GM21529 (cell line): Measurements from ENCODE around the gene OTUD7B.
A peak's percentile ranks its signal among the peaks of the same experiment; 100 is the strongest.
"Not testable (repeated sequence)": the region's sequence is repeated elsewhere in the genome, so short reads cannot be mapped to it uniquely, and the experiment has no call there.

ENCODE experiments used
- ATAC-seq: cut with Tn5 transposase; IDR thresholded peaks from one replicate; pipeline ENCODE4 v1.9.1; 2021; ENCODE audit not compliant: unreplicated experiment

The OTUD7B gene

DNA sequence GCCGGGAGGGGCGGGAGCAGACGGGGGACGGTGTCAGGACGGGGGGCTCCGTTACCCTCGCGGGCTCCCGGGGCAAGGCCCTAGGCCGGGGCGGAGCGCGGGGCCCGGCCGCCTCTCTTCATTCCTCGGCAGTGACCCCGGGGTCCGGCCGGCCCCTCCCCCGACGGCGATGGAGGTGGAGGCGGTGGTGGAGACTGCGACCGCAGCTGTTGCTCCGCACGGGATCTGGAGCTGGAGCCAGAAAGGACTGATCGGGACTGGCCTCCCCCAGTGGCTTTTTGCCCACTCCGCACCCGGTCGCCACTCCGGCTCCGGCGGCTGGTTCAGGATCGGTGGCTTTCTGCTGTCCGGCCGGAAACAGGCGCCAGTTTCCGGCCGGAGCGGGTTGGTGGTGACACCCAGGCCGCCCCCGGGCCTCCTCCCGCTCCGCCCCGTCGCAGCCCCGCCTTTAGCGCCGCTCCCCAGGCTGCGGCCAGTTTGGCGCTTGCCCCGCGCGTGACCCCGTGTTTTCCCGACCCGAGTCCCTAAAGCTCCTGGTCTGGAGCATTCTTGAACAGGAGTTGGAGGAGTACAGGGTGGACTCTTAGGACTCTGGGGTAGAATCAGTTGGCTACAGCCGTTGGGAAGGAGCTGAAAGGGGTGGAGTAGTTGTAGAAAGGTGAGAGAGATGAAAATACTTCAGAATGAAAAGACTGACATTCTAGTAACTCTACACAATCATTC is at the start of gene OTUD7B:
Gene OTUD7B (minus strand): TSS at position 334 of the 723 bp plus-strand sequence. CDS start 33,216 bp downstream, outside the sequence.
- ATAC-seq = peak; percentile 79

DNA sequence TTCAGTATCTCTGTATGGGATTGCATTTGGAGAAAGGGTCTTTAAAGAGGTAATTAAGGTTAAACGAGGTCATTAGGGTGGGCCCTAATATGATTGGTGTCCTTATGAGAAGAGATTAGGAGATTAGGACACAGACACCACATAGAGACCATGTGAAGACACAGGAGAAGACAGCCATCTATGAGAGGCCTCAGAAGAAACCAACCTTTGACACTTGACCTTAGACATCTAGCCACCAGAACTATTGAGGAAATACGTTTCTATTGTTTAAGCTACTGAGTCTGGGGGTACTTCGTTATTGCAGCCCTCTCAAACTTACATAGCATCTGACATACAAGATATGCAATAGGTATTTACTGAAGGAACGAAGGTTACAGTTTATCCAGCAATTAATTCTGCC is 49.7 kb upstream of the OTUD7B start:
- no peak for ATAC-seq

DNA sequence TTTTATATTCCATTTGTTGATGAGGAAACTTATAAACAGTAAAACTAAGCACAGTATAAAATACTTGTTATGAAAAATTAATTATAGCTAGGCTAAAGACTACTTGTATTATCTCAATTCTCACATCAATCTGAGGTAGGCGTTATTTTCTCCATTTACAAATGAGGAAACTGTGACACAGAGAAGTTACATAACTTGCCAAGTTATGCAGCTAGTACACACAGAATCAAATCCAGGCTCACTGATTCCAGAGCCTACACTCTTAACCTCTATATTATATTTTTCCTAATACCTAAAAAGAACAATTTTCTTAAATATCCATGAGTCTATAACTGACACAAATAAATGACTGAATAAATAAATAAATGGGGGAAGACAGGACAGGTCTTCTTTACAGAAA is 45.9 kb upstream of the OTUD7B start:
- no peak for ATAC-seq

DNA sequence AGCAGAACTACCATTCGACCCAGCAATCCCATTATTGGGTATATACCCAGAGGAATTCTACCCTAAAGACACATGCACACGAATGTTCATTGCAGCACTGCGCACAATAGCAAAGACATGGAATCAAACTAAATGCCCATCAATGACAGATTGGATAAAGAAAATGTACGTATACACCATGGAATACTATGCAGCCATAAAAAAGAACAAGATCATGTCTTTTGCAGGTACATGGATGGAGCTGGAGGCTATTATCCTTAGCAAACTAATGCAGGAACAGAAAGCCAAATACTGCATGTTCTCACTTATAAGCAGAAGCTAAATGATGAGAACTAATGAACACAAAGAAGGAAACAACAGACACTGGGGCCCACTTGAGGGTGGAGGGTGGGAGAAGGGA is 45.0 kb upstream of the OTUD7B start:
- not testable (repeated sequence) for ATAC-seq

DNA sequence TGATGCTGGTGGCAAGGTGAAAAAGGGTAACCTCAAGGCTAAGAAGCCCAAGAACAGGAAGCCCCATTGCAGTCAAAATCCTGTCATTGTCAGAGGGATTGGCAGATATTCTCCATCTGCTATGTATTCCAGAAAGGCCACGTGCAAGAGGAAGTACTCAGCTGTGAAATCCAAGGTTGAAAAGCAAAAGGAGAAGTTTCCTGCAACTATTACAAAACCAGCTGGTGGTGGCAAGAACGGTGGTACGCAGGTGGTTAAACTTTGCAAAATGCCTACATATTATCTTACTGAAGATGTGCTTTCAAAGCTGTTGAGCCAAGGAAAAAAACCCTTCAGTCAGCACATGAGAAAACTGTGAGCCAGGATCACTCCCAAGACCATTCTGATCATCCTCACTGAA is 43.4 kb upstream of the OTUD7B start:
- ATAC-seq = no peak

DNA sequence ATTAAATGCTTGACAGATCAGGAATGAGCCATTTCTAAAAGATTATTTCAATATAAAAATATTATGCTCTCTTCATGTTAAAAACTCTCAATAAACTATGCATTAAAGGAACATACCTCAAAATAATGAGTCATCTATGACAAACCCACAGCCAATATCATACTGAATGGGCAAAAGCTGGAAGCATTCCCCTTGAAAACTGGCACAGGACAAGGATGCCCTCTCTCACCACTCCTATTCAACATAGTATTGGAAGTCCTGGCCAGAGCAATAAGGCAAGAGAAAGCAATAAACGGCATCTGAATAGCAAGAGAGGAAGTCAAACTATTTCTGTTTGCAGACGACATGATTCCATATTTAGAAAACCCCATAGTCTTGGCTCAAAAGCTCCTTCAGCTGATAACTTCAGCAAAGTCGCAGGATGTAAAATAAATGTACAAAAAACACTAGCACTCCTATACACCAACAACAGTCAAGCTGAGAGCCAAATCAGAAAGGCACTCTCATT is 41.4 kb upstream of the OTUD7B start:
- not testable (repeated sequence) for ATAC-seq

DNA sequence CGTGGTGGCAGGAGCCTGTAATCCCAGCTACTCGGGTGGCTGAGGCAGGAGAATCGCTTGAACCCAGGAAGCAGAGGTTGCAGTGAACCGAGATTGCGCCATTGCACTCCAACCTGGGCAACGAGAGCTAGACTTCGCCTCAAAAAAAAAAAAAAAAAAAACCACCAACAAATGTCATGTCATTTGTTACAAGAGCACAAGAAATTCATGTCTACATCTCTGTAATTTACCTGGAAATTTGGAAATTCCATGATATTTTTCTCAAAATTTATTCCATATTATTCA is 40.5 kb upstream of the OTUD7B start:
- ATAC-seq = no peak

DNA sequence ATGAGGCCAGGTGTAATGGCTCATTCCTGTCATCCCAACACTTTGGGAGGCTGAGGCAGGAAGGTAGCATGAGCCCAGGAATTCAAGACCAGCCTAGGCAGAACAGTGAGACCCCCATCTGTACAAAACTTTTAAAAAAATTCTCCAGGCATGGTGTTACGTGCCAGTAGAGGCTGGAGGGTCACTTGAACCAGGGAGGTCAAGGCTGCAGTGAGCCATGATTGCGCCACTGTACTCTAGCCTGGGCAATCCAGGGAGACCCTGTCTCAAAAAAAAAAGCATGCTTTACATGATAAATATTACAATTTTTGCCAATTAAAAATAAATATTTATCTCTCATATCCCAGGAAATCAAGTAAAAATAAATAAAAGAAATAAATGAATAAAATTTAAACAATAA is 39.4 kb upstream of the OTUD7B start:
- ATAC-seq = no peak

DNA sequence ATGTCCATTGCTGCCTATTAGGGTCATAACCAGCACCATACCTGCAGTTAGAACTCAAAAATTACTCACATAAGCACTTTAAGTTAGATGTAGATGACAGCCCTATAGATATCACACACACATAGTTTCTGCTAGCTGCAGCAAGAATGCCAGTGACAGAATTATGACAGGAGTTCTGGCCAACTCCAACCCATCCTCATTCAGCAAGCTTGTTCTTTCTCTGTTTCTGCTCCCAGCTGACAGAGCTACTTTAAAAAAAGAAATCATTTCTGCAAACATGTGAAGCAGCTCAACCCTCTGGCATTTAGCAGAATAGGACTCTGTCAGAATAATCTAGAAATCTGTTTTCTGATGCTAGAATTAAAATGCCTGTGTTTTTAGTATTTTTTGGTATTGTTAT is 23.8 kb upstream of the OTUD7B start:
- no peak for ATAC-seq

DNA sequence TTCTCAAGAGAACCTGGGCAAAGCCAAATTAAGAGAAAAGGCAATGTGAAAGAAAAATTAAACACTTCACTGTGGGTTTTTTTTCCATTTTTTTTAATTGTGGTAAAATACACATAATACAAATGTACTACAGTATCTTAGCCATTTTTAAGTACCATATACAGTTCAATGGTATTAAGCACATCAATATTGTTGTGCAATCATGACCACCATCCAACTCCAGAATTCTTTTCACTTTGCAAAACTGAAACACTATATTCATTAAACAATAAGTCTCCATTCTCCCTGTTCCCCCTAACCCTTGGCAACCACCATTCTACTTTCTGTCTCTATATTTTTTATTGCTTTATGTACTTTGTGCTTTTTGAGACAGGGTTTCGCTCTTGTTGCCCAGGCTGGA is 17.8 kb upstream of the OTUD7B start:
- no peak for ATAC-seq

DNA sequence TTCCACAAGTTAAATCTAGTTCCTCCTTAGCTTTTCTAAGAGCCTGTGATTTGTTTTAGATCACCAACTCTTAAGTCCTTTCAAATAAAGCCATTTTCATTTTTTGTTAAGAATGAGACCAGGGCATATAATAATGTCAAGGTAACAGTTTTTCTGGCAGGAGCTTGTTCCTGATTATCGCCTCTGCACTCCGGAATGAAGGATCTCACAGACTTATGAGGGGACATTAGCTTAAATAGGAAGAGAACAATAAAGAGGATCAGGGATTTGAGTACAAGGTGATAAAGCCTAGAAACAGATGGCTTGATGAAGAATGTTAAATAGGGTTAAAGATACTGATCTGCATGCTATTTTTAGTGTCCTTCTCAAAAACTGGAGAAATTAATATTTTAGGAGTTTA is 13.6 kb upstream of the OTUD7B start:
- no peak for ATAC-seq

DNA sequence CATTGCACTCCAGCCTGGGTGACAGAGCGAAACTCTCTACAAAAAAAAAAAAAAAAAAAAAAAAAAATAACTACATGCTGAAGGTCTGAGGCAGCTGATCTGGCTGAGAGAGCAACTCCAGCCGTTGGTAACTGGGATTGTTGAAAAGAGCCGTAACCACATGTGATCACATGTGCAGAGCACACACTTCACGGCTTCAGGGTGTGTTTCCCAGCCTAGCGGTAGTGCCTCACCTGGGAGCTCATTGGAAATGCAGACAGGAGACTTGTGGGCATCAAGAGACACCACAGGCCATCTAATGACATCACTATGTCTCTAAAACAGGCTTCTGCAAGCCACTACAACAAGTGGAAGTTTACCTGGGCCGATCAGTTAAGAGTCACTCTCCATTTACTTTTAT is 11.8 kb upstream of the OTUD7B start:
- no peak for ATAC-seq

DNA sequence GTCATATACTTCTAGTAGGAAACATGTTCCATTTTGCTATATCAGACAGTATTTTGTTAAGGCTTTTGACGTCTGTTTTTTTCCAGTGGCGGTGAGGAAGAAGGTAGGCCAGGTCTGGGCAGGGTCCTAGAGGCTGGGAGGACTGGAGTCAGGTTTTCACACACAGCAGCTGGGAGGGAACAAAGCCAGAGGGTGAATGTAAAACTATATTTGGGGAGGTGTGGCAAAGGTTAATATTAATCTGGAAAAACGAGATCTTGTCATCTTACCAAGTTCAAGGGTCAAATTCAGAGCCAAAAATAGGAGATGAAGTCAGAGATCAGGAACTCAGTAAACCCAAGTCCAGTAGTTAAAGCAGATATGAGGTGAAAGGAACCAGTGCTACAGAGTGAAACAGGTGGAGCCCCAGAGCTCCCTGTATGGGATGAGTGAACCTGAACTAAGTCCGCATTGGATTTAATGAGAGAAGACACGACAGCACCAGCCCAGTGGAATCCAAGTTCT is 10.7 kb upstream of the OTUD7B start:
- no peak for ATAC-seq

DNA sequence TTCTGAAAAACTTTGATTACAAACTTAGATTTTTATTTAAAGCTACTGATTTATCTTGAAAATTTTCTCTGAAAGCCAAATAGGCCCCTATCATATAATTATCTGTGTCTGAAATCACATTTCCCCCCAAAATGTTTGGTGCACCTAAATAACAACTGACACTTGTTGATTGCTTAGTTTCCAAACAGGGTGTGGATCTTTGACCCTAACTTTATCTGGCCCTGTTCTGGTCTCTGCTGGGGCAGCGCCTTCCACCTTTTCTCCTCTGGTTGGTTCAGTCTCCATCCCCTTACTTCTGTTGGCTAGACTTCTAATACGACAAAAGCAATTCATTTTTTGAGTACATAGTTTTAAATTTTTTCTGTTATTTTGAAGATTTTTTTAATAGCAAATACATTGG is 10.2 kb upstream of the OTUD7B start:
- no peak for ATAC-seq

DNA sequence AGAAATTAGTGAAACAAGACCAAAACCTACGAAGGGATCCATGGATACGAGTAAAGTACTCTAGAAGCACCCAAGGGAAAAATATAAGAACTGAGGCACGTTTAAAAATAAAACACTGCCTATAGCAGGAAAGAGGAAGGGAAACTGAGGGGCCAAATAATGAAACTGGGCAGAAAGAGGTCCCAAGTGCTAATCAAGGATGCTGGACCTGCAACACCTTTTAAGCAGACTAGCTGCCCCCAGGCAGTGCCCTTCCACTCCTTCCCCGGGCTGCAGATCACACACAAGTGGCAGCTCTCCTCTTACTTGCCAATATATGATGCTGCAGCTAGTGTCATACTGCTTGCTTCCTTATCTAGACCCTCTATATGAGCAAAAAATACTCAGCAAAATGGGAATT is 7.6 kb upstream of the OTUD7B start:
- no peak for ATAC-seq

DNA sequence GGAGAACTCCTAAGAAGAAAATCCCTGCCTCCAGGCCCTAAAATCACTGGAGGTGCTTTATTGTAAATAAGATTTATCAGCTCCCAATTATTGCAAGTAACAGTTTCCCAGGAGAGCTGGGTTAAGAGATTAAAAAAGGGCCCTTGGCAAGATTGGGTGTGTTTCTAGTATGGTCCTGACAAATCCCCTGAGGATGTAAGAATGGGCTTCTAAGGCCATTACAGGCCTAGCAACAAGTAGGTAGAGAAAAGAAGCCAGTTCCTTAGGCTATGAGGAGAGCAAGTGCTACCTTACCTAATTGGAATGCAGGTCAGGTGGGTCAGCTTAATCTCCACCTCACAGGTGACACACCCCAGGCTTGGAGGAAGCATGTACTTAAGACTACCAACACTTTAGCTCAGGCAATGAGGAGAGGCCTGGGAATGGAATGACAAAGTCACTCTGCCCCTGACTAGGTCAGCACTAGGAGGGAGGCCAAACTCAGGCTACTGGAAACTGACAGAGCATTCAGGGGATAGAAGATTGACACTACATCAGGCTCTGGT is 6.8 kb upstream of the OTUD7B start:
- no peak for ATAC-seq

DNA sequence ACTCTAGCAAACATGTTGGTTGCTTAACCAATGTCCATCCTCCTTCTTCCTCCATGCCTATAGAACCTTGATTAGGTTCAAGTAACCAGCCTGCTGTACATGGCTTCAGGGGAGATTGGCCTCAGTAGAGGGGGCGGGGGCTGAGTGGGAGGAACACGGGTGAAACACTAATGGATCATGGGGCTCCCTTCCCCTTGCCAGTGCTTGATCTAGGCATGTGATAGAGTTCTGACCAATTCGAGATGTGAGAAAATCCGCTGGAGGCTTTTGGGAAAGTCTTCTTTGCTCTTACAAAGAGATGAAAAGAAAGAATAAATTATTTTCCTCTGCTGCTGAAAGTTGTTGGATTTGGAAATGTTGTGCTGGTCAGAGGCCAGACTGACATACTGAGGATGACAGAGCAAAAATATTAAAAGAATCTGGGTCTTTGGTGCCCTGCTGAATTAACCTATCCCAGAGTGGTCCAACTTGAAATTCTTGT is 5.2 kb upstream of the OTUD7B start:
- no peak for ATAC-seq

DNA sequence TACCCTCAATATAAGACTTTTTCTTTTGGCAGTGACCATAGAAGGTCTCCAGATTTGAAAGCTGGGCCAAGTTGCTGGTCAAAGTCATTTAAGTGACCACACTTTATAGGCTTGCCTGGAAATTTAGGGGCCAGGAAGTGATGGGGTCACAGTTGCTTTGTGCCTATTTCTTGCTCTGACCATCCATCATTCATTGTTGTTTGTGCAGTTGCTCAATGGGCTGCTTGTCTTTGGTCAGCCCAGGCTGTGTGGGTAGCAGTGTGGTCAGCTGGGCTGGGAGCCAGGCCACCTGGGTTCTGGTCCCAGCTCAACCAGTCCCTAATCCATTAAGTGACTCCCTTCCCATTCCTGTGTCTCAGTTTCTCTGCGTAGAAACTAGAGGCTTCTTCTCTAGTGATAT is 2.1 kb upstream of the OTUD7B start:
- ATAC-seq = no peak

DNA sequence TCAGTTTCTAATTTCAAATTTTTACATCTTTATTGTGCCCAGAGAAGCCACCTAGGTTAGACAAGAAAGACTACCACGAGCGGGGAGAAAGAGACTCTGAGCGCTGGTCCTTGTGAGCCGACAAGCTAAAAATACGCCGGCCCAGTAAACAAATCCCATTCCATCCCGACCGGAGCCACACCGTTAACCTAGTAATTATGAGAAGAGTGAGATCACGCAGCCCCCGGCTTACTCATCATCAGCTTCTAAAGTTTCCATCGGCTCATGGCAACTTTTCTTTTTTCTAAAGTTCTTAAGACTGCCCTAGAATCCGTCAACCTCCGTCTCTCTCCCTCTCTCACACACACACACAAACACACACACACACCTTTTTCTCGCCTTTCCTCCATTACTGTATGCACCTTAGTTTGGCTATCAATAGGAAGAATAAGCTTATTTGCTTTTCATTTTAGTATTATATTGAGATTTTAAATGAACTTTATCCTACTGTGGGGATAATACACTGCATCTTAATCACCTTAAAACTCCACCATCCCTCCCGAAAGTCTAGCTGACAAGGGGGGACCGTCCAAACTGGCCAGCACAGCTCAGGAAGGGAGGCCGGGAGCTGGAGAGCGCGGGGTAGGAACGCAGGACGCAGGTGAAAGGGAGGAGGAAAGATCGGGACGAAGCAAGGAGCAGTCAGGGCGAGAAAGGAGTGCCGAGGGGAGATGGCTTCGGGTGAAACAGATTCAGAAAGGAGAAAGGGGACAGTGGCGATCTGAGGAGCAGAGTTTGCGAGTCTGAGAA is 728 bp downstream of the OTUD7B start:
- ATAC-seq = no peak

DNA sequence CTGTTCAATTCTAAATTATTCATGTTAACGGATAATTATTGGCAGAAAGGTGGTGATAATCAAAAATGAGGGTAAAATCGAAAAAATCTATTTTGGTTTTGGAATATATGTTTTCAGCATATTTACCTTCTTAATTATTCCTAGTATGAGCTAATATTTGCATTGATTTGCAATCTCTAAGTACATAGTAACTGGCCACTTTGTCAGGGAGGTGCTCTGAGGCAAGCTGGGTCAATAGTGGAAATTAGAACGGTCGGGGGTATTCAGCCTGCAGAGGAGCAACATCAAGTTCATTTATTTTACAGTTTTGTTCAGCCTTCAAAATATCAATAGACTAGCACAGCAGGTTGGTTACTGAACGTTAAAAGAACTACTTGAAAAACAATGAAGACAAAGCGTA is 1.8 kb downstream of the OTUD7B start:
- no peak for ATAC-seq

DNA sequence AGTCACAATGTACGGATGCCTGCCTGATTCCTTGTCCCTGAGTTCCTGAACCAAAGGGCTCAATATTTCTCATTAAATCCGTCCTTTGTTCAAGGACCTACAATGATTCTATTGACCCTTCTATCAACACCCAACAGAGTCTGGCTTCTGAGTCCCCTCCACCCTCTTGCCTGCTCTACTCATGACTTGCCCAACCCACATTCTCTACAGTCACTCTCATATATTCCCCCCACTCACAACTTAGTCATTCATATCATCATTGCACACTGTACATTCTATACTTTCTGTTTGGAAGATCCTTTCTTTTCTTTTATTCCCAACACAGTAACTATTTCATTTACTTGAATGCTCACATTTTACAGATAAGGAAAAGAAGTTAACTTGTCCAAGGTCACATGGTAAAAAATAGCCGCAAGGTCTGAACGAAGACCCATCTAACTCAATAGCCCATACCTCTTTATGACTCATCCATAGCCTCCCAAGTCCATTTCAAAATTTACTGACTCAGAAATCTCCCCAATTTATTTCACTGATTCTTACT is 3.6 kb downstream of the OTUD7B start:
- ATAC-seq = no peak

DNA sequence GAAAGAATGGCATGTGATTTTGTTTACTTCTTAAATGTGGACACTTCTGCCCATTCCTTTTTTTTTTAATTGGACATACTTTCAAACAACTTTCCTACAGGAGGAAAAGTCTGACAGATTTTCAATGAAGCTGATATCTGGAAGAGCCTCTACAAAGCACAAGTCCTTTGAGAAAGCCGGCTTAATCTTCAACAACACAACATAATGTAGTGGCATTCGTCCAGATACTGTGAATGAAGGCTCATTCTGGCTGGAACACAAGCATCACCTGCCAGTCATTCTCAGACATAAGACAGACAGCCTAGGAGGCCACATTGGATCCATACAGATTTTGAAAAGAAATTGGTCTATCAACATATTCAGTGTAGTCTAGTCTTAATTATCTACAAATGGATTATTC is 4.9 kb downstream of the OTUD7B start:
- ATAC-seq = no peak
